H9 (cell line): Measurements from ENCODE around the gene C17orf78. TPM values are rescaled to one million over a fixed set of nuclear protein-coding genes. Genes with fewer than 3 reads are reported as not detected.

Experiments used
- DNase-seq: peaks from one replicate; pipeline ENCODE4 v3.0.0-alpha.2; 2017
- H2AFZ ChIP-seq: one replicate; pipeline ENCODE4 v1.6.1; 2013; ENCODE audit warnings: mild to moderate bottlenecking, low read length, control low read depth, moderate library complexity
- H2AK5ac ChIP-seq: 2 replicates; pipeline ENCODE4 v1.6.1; 2013; ENCODE audit warnings: low read length, control low read depth, mixed read lengths; ENCODE audit not compliant: insufficient read length
- H2BK120ac ChIP-seq: one replicate; pipeline ENCODE4 v1.6.1; 2013; ENCODE audit warnings: low read depth, mild to moderate bottlenecking, low read length, control low read depth, inconsistent platforms; ENCODE audit not compliant: poor library complexity, severe bottlenecking
- H2BK12ac ChIP-seq: 2 replicates; pipeline ENCODE4 v1.6.1; 2013; ENCODE audit warnings: low read length, control low read depth, mixed read lengths, low read depth; ENCODE audit not compliant: insufficient read length
- H2BK15ac ChIP-seq: 2 replicates; pipeline ENCODE4 v1.6.1; 2013; ENCODE audit warnings: low read depth, low read length, control low read depth
- H2BK20ac ChIP-seq: one replicate; pipeline ENCODE4 v1.6.1; 2013; ENCODE audit warnings: low read depth, mild to moderate bottlenecking, low read length, control low read depth, inconsistent platforms; ENCODE audit not compliant: poor library complexity, severe bottlenecking
- H2BK5ac ChIP-seq: 2 replicates; pipeline ENCODE4 v1.6.1; 2013; ENCODE audit warnings: low read length, control low read depth, mixed read lengths; ENCODE audit not compliant: insufficient read length
- H3K14ac ChIP-seq: 2 replicates; pipeline ENCODE4 v1.6.1; 2013; ENCODE audit warnings: low read length, control low read depth; ENCODE audit not compliant: insufficient read depth
- H3K18ac ChIP-seq: 2 replicates; pipeline ENCODE4 v1.6.1; 2013; ENCODE audit warnings: low read depth, mild to moderate bottlenecking, mixed read lengths, low read length, control low read depth; ENCODE audit not compliant: insufficient read length
- H3K23ac ChIP-seq: 2 replicates; pipeline ENCODE4 v1.6.1; 2013; ENCODE audit warnings: low read length, control low read depth, mixed read lengths, low read depth; ENCODE audit not compliant: insufficient read length
- H3K23me2 ChIP-seq: 2 replicates; pipeline ENCODE4 v1.6.1; 2013; ENCODE audit warnings: low read depth, mild to moderate bottlenecking, mixed read lengths, low read length, control low read depth; ENCODE audit not compliant: insufficient read length, poor library complexity, severe bottlenecking
- H3K27ac ChIP-seq: 2 replicates; pipeline ENCODE4 v1.5.1; 2013; ENCODE audit warnings: low read length, control low read depth, mixed read lengths, low read depth; ENCODE audit not compliant: insufficient read length
- H3K27me3 ChIP-seq: 2 replicates; pipeline ENCODE4 v1.6.1; 2013; ENCODE audit warnings: low read length, control low read depth, inconsistent platforms; ENCODE audit not compliant: insufficient read depth
- H3K4ac ChIP-seq: 2 replicates; pipeline ENCODE4 v1.6.1; 2013; ENCODE audit warnings: low read depth, mild to moderate bottlenecking, control low read depth, inconsistent platforms, low read length, moderate library complexity
- H3K4me1 ChIP-seq: 2 replicates; pipeline ENCODE4 v1.6.1; 2013; ENCODE audit warnings: low read length, control low read depth, inconsistent platforms; ENCODE audit not compliant: insufficient read depth
- H3K4me2 ChIP-seq: 2 replicates; pipeline ENCODE4 v1.6.1; 2013; ENCODE audit warnings: low read length, control low read depth, mixed read lengths; ENCODE audit not compliant: insufficient read length, insufficient read depth
- H3K56ac ChIP-seq: 2 replicates; pipeline ENCODE4 v1.6.1; 2013; ENCODE audit warnings: low read depth, mild to moderate bottlenecking, mixed read lengths, low read length, control low read depth; ENCODE audit not compliant: insufficient read length
- H3K79me1 ChIP-seq: 2 replicates; pipeline ENCODE4 v1.6.1; 2013; ENCODE audit warnings: low read depth, mild to moderate bottlenecking, moderate library complexity, low read length, control low read depth, inconsistent platforms; ENCODE audit not compliant: insufficient read depth, poor library complexity, severe bottlenecking
- H3K79me2 ChIP-seq: 2 replicates; pipeline ENCODE4 v1.6.1; 2013; ENCODE audit warnings: low read length, control low read depth, inconsistent platforms; ENCODE audit not compliant: insufficient read depth
- H3K9ac ChIP-seq: 2 replicates; pipeline ENCODE4 v1.6.1; 2013; ENCODE audit warnings: low read length, control low read depth, mixed read lengths; ENCODE audit not compliant: insufficient read length; ENCODE audit errors: extremely low read depth
- H3K9me3 ChIP-seq: one replicate; pipeline ENCODE4 v1.6.1; 2013; ENCODE audit warnings: low read depth, low read length, inconsistent platforms; ENCODE audit not compliant: control insufficient read depth
- H3T11ph ChIP-seq: one replicate; pipeline ENCODE4 v1.6.1; 2013; ENCODE audit warnings: mild to moderate bottlenecking, low read length, control low read depth, inconsistent platforms
- H4K20me1 ChIP-seq: one replicate; pipeline ENCODE4 v1.6.1; 2013; ENCODE audit not compliant: control insufficient read depth, insufficient read length, insufficient read depth
- H4K5ac ChIP-seq: 2 replicates; pipeline ENCODE4 v1.6.1; 2013; ENCODE audit warnings: low read depth, mild to moderate bottlenecking, mixed read lengths, low read length, control low read depth; ENCODE audit not compliant: insufficient read length
- H4K8ac ChIP-seq: replicated peaks from 2 replicates; pipeline ENCODE4 v1.6.1; 2013; ENCODE audit warnings: low read length, control low read depth, mixed read lengths, low read depth; ENCODE audit not compliant: insufficient read length
- H4K91ac ChIP-seq: 2 replicates; pipeline ENCODE4 v1.6.1; 2013; ENCODE audit warnings: low read depth, mild to moderate bottlenecking, moderate library complexity, mixed read lengths, low read length, control low read depth; ENCODE audit not compliant: insufficient read length
- H3K27ac Mint-ChIP-seq, 3 experiments: 2 replicates in 2 of 3; 3 replicates in 1 of 3; pipeline ENCODE4 v1.8.0; 2020 to 2021; ENCODE audit warnings: mixed read lengths in 3 of 3, mild to moderate bottlenecking in 1 of 3, moderate library complexity in 1 of 3
- H3K27me3 Mint-ChIP-seq: 2 replicates; pipeline ENCODE4 v1.8.0; 2021; ENCODE audit warnings: low read depth, mild to moderate bottlenecking, moderate library complexity, mixed read lengths
- H3K36me3 Mint-ChIP-seq, 3 experiments: 2 replicates in 2 of 3; 3 replicates in 1 of 3; pipeline ENCODE4 v1.8.0; 2020 to 2021; ENCODE audit warnings: low read depth in 3 of 3, mixed read lengths in 3 of 3; ENCODE audit not compliant: insufficient read depth in 1 of 3
- H3K4me1 Mint-ChIP-seq, 2 experiments: 2 replicates each; pipeline ENCODE4 v1.8.0; 2020; ENCODE audit warnings: mixed read lengths in 2 of 2
- H3K4me3 Mint-ChIP-seq, 2 experiments: 2 replicates in 1 of 2; 3 replicates in 1 of 2; pipeline ENCODE4 v1.8.0; 2020 to 2021; ENCODE audit warnings: mild to moderate bottlenecking in 2 of 2, mixed read lengths in 2 of 2, moderate library complexity in 1 of 2
- H3K9me3 Mint-ChIP-seq, 2 experiments: 2 replicates in 1 of 2; 3 replicates in 1 of 2; pipeline ENCODE4 v1.8.0; 2020; ENCODE audit warnings: mild to moderate bottlenecking in 2 of 2, mixed read lengths in 2 of 2, moderate library complexity in 1 of 2
- CTCF ChIP-seq: fragments of 200-600 bp; sonication (generic); conservative IDR thresholded peaks from 3 replicates; pipeline ENCODE4 v1.8.0; 2021; ENCODE audit warnings: antibody characterized with exemption, mild to moderate bottlenecking
- WGBS: extraction: QIAGEN DNeasy Blood & Tissue Kit; methylation state at CpG from one replicate; pipeline ENCODE4 v1.1.7; 2013; ENCODE audit warnings: missing lambda C conversion rate, low lambda C conversion rate, mixed read lengths; ENCODE audit not compliant: insufficient read length; ENCODE audit errors: extremely low coverage; 5-methylcytosine and 5-hydroxymethylcytosine counted together
- total RNA-seq: library from RNA; stranded (reverse); gene quantifications from 2 replicates; pipeline ENCODE4 v1.2.1, GENCODE V29; 2021

C17orf78 gene
- total RNA-seq, 1 experiment from 2014 or later: not detected

- Histone ChIP-seq H3K4me1 (no peaks in the 10 kb centered on the region), H3K56ac (no peak overlapping the region), H3K14ac (no peak overlapping the region), H2BK120ac (no peak overlapping the region), H3K27me3 (no peaks in the 10 kb centered on the region), H4K91ac (no peak overlapping the region), H3K23me2 (no peaks in the 10 kb centered on the region), H2BK15ac (no peak overlapping the region), H3K23ac (no peak overlapping the region), H2AK5ac (no peak overlapping the region), H3K79me1 (peaks cover 3% of the 10 kb centered on the region), H2AFZ (no peak overlapping the region), H3K4me2 (no peak overlapping the region), H2BK12ac (no peak overlapping the region), H2BK20ac (no peak overlapping the region), H3K79me2 (no peaks in the 10 kb centered on the region), H4K5ac (no peak overlapping the region), H2BK5ac (no peak overlapping the region), H4K8ac (no peak overlapping the region), H4K20me1 (no peaks in the 10 kb centered on the region), H3K27ac (no peak overlapping the region), H3K18ac (no peak overlapping the region), H3T11ph (no peak overlapping the region), H3K9me3 (no peaks in the 10 kb centered on the region), H3K9ac (no peak overlapping the region), H3K4ac (no peak overlapping the region)
- Mint-ChIP-seq H3K4me1 (no peaks in the 10 kb centered on the region), H3K27ac (no peak overlapping the region), H3K9me3 (no peaks in the 10 kb centered on the region), H3K36me3 (peaks cover 12 to 69% (median 50%) of the 10 kb centered on the region in 3 experiments; a peak in 6 of 7 replicates), H3K27me3 (no peaks in the 10 kb centered on the region), H3K4me3 (no peak overlapping the region)
- WGBS: no CpG with 5 or more reads among the region's 3 CpGs
- no peak for DNase-seq
- no peak for TF ChIP-seq CTCF
Measured at GRCh38 chr17:37429039-37429438, 53.3 kb downstream of the C17orf78 start.
